ENCODE results near the gene SNURF.
A peak's percentile ranks its signal among the peaks of the same experiment; 100 is the strongest.
"Not testable (repeated sequence)": the region's sequence is repeated elsewhere in the genome, so short reads cannot be mapped to it uniquely, and the experiment has no call there.

Gene SNURF

DNA sequence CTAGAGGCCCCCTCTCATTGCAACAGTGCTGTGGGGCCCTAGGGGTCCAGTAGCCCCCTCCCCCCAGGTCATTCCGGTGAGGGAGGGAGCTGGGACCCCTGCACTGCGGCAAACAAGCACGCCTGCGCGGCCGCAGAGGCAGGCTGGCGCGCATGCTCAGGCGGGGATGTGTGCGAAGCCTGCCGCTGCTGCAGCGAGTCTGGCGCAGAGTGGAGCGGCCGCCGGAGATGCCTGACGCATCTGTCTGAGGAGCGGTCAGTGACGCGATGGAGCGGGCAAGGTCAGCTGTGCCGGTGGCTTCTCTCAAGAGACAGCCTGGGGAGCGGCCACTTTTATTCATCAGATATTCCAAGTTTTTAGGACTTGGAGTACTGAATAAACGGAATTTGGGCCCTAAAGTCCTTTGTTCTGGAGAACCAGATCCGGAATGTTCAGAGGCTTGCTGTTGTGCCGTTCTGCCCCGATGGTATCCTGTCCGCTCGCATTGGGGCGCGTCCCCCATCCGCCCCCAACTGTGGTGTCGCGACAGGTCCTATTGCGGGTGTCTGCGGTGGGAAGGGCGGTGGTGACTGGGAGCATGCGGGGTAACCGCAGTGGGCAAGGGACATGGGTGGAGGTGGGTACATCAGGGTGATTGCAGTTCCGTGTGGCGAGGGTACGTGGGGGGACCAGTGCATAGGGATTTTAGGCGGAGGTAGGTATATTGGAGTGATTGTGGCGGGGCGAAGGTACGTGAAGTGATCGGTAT lies at the start of gene SNURF, which contains the start of gene SNRPN:
Gene SNURF (plus strand): TSS at position 205 of the 748 bp plus-strand sequence. CDS start 62 bp downstream, at position 267.
Gene SNRPN (plus strand): TSS at position 205 of the 748 bp plus-strand sequence. CDS start 19,467 bp downstream, outside the sequence.
- DNase-seq (ENCODE audit: low spot score), result peak; percentile 56

GRCh38 chr15:24916305-24917009 lies 38.3 kb upstream of the SNURF start:
- DNase-seq (ENCODE audit: low spot score), result no peak

- DNase-seq (ENCODE audit: low spot score), result no peak
These were observed 37.4 kb upstream of the SNURF start for GRCh38 chr15:24917431-24917830.

DNA sequence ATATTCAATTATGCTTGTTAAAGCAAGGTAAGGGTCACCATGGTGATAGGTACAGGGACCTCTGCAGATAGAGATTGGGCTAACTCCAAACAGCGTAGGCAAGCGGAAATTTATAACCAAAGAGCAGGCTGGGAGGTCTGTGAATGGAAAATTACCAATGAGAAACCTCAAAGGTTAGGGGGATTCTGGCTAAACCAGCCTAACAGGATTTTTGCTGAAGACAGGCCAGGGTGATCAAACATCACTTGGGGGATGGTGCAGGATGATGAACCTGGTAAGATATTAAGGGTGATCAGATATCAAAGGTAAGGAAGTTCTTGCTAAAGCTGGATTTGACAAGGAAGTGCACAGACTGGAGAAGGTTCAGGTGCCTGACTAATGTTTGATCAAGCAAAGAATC lies 35.3 kb upstream of the SNURF start:
- DNase-seq (ENCODE audit: low spot score), result no peak

DNA sequence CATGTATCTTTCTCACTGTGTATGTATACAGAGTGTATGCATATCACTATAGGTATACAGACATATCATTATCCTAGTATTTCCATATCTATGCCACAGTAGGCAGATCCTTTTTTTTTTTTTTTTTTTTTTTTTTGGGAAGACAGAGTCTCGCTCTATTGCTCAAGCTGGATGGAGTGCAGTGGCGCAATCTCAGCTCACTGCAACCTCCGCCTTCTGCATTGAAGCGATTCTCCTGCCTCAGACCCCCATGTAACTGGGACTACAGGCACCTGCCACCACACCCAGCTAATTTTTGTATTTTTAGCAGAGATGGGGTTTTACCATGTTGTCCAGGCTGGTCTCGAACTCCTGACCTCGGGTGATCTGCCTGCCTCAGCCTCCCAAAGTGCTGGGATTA lies 32.0 kb upstream of the SNURF start:
- not testable (repeated sequence) for DNase-seq (ENCODE audit: low spot score)

DNA sequence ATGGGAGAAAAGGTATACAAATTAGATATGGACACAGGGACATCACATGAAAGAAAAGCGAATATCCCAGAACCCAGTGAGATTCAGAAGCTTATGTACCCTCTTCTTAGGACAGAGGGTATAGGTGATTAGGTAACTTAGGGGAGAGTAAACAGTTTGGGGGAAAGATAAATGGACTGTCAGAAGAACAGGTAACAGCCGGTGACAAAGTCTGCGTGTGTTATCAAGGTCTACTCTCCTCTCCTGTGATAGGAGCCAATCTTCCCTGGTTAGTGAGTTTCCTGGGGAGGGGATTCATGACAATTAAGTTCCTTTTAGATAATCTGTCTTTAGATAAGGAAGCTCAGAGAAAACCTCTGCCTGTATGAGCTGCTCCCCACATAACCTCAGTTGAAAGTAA lies 30.6 kb upstream of the SNURF start:
- no peak for DNase-seq (ENCODE audit: low spot score)

- DNase-seq (ENCODE audit: low spot score), result no peak
These were observed 30.2 kb upstream of the SNURF start for GRCh38 chr15:24924621-24925020.

DNA sequence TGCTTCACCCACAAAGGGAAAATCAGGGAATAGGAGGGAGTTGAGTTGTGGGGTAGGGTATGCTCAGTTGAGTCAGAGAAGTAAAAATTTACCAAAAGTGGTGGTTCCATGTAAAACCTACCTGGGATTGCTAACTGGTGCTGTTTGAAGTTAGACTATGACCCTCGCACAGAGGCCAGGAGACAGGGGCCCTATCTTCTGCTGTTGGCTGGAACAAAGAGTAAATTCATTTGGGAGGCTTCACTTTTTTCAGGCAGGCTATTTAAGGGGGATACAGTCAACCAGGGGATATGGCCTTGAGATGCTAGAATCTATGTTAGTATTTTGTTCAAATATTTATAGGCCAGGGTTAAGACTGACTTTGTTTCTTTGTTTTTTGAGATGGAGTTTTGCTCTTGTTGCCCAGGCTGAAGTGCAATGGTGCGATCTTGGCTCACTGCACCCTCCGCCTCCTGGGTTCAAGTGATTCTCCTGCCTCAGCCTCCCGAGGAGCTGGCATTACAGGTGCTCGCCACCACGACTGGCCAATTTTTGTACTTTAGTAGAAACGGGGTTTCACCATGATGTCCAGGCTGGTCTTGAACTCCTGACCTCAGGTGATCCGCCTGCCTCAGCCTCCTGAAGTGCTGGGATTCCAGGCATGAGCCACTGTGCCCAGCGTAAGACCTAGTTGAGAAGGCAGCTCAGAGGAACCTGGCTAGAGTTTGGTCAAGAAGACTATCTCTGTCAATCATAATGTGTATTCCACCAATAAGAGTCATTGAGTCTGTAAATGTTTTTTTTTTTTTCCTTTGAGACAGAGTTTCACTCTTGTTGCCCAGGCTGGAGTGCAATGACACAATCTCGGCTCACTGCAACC lies 22.7 kb upstream of the SNURF start:
- DNase-seq (ENCODE audit: low spot score), result not testable (repeated sequence)

DNA sequence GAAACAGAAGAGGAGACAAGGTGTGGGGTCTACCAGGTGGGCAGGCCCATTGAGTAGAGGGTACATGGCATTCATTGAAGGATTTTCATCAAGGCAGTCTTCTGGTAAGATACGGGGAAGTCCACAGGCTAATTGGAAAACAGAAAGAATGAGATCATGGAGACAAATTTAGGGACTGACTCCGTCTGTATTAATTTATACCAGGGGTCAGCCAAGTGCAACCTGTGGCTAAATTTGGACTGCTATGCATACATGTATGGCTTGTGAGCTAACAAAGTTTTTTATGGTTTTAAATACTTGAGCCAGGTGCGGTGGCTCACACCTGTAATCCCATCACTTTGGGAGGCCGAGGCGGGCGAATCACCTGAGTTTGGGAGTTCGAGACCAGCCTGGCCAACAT lies 21.1 kb upstream of the SNURF start:
- no peak for DNase-seq (ENCODE audit: low spot score)

- DNase-seq (ENCODE audit: low spot score), result not testable (repeated sequence)
These were observed 16.6 kb upstream of the SNURF start for GRCh38 chr15:24938224-24938623.

DNA sequence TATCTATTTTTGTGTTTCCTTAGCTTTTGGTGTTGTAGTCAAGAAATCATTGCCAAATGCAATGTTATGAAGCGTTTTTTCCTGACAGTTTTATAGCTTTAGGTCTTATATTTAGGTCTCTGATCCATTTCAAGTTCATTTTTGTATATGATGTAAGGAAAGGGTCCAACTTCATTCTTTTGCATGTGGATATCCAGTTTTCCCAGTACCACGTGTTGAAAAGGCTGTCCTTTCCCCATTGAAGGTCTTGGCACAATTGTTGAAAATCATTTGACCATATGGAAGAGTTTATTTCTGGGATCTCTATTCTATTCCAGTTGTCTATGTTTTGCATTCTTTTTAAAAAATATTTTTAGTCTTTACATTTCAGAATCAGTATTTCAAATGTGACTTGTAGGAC lies 14.6 kb upstream of the SNURF start:
- no peak for DNase-seq (ENCODE audit: low spot score)

DNA sequence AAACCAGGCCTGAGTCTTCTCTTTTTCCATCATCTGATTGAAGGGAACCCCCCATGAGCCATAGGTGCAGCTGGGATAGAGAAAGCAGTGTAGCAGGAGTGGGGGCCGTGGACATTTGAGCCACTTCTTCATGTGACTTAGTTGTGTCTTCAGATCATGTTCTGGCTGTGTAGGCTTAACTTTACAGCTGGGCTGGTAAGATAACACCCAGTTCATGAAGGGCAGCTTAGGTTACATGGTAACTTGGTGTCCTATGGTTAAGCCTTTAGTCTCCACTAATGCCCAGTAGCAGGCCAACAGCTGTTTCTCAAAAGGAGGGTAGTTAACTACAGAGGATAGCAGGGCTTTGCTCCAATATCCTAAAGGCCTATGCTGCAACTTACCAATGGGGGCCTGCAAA lies 11.4 kb upstream of the SNURF start:
- DNase-seq (ENCODE audit: low spot score), result no peak

DNA sequence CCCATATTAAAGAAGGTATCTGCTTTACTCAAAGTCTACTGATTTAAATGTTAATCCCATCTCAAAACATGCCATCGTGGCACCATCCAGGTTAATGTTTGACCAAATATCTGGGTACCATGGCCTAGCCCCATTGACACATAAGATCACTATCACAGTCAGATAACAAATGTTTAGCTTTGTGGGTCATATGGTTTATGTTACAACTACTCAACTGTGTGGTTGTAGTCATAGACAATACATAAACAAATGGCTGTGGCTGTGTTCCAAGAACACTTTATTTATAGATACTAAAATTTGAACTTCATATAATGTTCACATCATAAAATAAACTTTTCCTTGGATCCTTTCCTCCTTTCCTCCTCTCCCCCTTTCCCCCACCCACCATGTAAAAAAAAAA lies 9.8 kb upstream of the SNURF start:
- no peak for DNase-seq (ENCODE audit: low spot score)

GRCh38 chr15:24945711-24946110 lies 9.1 kb upstream of the SNURF start:
- DNase-seq (ENCODE audit: low spot score), result no peak

GRCh38 chr15:24948495-24948894 lies 6.3 kb upstream of the SNURF start:
- no peak for DNase-seq (ENCODE audit: low spot score)

DNA sequence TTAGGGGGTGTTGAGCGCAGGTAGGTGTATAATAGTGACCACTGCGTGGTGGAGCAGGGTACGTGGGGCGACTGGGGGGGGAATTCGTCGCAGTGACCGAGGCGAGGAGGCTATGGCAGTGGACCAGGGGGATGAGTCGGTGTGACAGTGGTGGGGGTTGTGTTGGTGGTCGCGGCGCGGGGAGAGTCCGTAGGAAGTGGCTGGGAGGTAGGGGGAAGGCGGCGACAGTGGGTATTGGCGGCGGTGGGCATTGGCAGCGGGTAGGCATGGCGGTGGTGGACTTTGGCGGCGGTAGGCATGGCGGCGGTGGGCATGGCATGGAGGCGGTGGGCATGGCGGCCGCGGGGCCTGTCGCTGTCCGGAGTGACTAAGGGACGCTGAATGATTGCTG lies 739 bp downstream of the SNURF start:
- DNase-seq (ENCODE audit: low spot score), result no peak

- DNase-seq (ENCODE audit: low spot score), result peak; percentile 39
These were observed 1.5 kb downstream of the SNURF start for GRCh38 chr15:24956111-24956838.

DNA sequence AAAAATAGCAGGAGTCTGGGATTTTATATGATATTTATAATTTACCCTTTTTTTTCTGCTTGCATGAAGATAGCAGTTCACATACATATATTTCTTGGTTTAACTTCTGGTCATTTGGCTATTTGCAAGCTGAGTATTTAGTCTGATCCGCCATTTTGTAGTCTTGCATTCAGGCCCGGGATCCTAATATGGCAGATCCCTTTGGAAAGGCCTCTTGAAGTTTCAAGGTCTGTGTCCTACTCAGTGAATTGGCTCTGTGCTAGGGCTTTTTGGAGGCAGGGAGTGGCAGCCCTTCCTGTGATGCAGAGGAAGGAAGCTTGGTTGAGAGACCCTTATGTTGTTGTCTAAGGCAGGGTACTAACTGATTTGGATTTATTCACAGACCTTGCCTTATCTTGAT lies 2.9 kb downstream of the SNURF start:
- DNase-seq (ENCODE audit: low spot score), result no peak

GRCh38 chr15:24961967-24962366 lies 7.2 kb downstream of the SNURF start:
- no peak for DNase-seq (ENCODE audit: low spot score)

- no peak for DNase-seq (ENCODE audit: low spot score)
These were observed 8.1 kb downstream of the SNURF start for GRCh38 chr15:24962880-24963279.

GRCh38 chr15:24966364-24967103 lies 11.7 kb downstream of the SNURF start:
- DNase-seq (ENCODE audit: low spot score), result no peak

Measured in kidney capillary endothelial cell (primary cell).